IPS-NIHi11 (cell line): ENCODE results near the gene JMJD7.

Experiments
- DNase-seq: peaks from one replicate; pipeline ENCODE4 v3.0.0; 2012; ENCODE audit warnings: mixed read lengths, low spot score

The JMJD7 gene

GRCh38 chr15:41801185-41801584, 26.7 kb upstream of the JMJD7 start:
- no peak for DNase-seq

GRCh38 chr15:41801850-41802455, 25.9 kb upstream of the JMJD7 start:
- DNase-seq = no peak

GRCh38 chr15:41804361-41804760, 23.5 kb upstream of the JMJD7 start:
- no peak for DNase-seq

GRCh38 chr15:41804916-41805666, 22.8 kb upstream of the JMJD7 start:
- no peak for DNase-seq

GRCh38 chr15:41805711-41806110, 22.2 kb upstream of the JMJD7 start:
- no peak for DNase-seq

- peak; percentile 67 for DNase-seq
Observed at GRCh38 chr15:41806291-41807181, 21.4 kb upstream of the JMJD7 start.

- no peak for DNase-seq
Observed at GRCh38 chr15:41809121-41809520, 18.8 kb upstream of the JMJD7 start.

GRCh38 chr15:41809526-41810220, 18.2 kb upstream of the JMJD7 start:
- no peak for DNase-seq

- no peak for DNase-seq
Observed at GRCh38 chr15:41810651-41811431, 17.1 kb upstream of the JMJD7 start.

GRCh38 chr15:41811432-41812195, 16.3 kb upstream of the JMJD7 start:
- peak; percentile 90 for DNase-seq

GRCh38 chr15:41812820-41813375, 15.0 kb upstream of the JMJD7 start:
- no peak for DNase-seq

GRCh38 chr15:41813426-41813825, 14.5 kb upstream of the JMJD7 start:
- DNase-seq = no peak

- no peak for DNase-seq
Observed at GRCh38 chr15:41814534-41814933, 13.4 kb upstream of the JMJD7 start.

- DNase-seq = no peak
Observed at GRCh38 chr15:41816788-41817187, 11.1 kb upstream of the JMJD7 start.

- DNase-seq = no peak
Observed at GRCh38 chr15:41817327-41817726, 10.6 kb upstream of the JMJD7 start.

GRCh38 chr15:41817781-41818180, 10.1 kb upstream of the JMJD7 start:
- no peak for DNase-seq

- DNase-seq = no peak
Observed at GRCh38 chr15:41819455-41820050, 8.3 kb upstream of the JMJD7 start.

- DNase-seq = no peak
Observed at GRCh38 chr15:41820791-41821423, 7.0 kb upstream of the JMJD7 start.

- no peak for DNase-seq
Observed at GRCh38 chr15:41821831-41822230, 6.1 kb upstream of the JMJD7 start.
